OCI-LY1 (cell line): ENCODE results near the gene REM2.

ENCODE experiments used
- CTCF ChIP-seq: fragments of 200-600 bp; sonication (generic), shearing (Covaris generic); IDR thresholded peaks from 2 replicates; pipeline ENCODE4 v1.5.1; 2017; ENCODE audit warnings: mild to moderate bottlenecking, antibody characterized with exemption, low read length, moderate library complexity, mixed read lengths
- EZH2 ChIP-seq: fragments of 200-600 bp; sonication (generic), shearing (Covaris generic); IDR thresholded peaks from 2 replicates; pipeline ENCODE4 v1.8.0; 2017; ENCODE audit warnings: borderline replicate concordance, mixed run types, mild to moderate bottlenecking, antibody characterized with exemption, low read length, moderate library complexity, mixed read lengths

GRCh38 chr14:22843123-22843925, 39.7 kb upstream of the REM2 start:
- TF ChIP-seq CTCF, result no peak
- TF ChIP-seq EZH2, result no peak
